ENCODE data around the gene MTF1. TPM values are rescaled to one million over a fixed set of nuclear protein-coding genes. Genes with fewer than 3 reads are reported as not detected.
"Not testable (repeated sequence)": the region's sequence is repeated elsewhere in the genome, so short reads cannot be mapped to it uniquely, and the experiment has no call there.

The MTF1 gene
- total RNA-seq, 1 donor from 2014 or later = 5.2 TPM

GRCh38 chr1:37901191-37901892 is 42.0 kb upstream of the MTF1 start:
- H3K27me3 ChIP-seq (ENCODE audit: control insufficient read depth, insufficient read depth, low read length) = no peaks in the 10 kb centered on the region
- DNase-seq (ENCODE audit: low read depth) = no peak
- no peak overlapping the region for H3K4me3 ChIP-seq (ENCODE audit: low read depth, low read length)
- H3K36me3 ChIP-seq (ENCODE audit: control insufficient read depth, insufficient read depth, low read length) = no peaks in the 10 kb centered on the region
- TF ChIP-seq, protein P1, sequence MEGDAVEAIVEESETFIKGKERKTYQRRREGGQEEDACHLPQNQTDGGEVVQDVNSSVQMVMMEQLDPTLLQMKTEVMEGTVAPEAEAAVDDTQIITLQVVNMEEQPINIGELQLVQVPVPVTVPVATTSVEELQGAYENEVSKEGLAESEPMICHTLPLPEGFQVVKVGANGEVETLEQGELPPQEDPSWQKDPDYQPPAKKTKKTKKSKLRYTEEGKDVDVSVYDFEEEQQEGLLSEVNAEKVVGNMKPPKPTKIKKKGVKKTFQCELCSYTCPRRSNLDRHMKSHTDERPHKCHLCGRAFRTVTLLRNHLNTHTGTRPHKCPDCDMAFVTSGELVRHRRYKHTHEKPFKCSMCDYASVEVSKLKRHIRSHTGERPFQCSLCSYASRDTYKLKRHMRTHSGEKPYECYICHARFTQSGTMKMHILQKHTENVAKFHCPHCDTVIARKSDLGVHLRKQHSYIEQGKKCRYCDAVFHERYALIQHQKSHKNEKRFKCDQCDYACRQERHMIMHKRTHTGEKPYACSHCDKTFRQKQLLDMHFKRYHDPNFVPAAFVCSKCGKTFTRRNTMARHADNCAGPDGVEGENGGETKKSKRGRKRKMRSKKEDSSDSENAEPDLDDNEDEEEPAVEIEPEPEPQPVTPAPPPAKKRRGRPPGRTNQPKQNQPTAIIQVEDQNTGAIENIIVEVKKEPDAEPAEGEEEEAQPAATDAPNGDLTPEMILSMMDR (IDR thresholded peaks at IDR 0.05; ENCODE audit: insufficient read depth, low read length, poor library complexity, severe bottlenecking) = no peak

- not testable (repeated sequence) for DNase-seq (ENCODE audit: low read depth); H3K4me3 ChIP-seq (ENCODE audit: low read depth, low read length); H3K27me3 ChIP-seq (ENCODE audit: control insufficient read depth, insufficient read depth, low read length); H3K36me3 ChIP-seq (ENCODE audit: control insufficient read depth, insufficient read depth, low read length)
These were observed 38.2 kb upstream of the MTF1 start for GRCh38 chr1:37897563-37897962.

GRCh38 chr1:37893673-37894072 is 34.3 kb upstream of the MTF1 start:
- Histone ChIP-seq H3K4me3 (ENCODE audit: low read depth, low read length) (no peak overlapping the region), H3K27me3 (ENCODE audit: control insufficient read depth, insufficient read depth, low read length) (no peaks in the 10 kb centered on the region), H3K36me3 (ENCODE audit: control insufficient read depth, insufficient read depth, low read length) (no peaks in the 10 kb centered on the region)
- TF ChIP-seq, protein P1 (IDR thresholded peaks at IDR 0.05; ENCODE audit: insufficient read depth, low read length, poor library complexity, severe bottlenecking) = no peak
- DNase-seq (ENCODE audit: low read depth) = no peak

- no peak overlapping the region for H3K4me3 ChIP-seq (ENCODE audit: low read depth, low read length)
- H3K36me3 ChIP-seq (ENCODE audit: control insufficient read depth, insufficient read depth, low read length) = no peaks in the 10 kb centered on the region
- TF ChIP-seq, protein P1 (IDR thresholded peaks at IDR 0.05; ENCODE audit: insufficient read depth, low read length, poor library complexity, severe bottlenecking) = no peak
- no peak for DNase-seq (ENCODE audit: low read depth)
- no peaks in the 10 kb centered on the region for H3K27me3 ChIP-seq (ENCODE audit: control insufficient read depth, insufficient read depth, low read length)
These were observed 33.0 kb upstream of the MTF1 start for GRCh38 chr1:37892151-37893047.

- peaks cover 2% of the 10 kb centered on the region for H3K36me3 ChIP-seq (ENCODE audit: control insufficient read depth, insufficient read depth, low read length)
- no peak overlapping the region for H3K4me3 ChIP-seq (ENCODE audit: low read depth, low read length)
- TF ChIP-seq, protein P1 (IDR thresholded peaks at IDR 0.05; ENCODE audit: insufficient read depth, low read length, poor library complexity, severe bottlenecking) = peak; percentile 53
- DNase-seq (ENCODE audit: low read depth) = no peak
- no peaks in the 10 kb centered on the region for H3K27me3 ChIP-seq (ENCODE audit: control insufficient read depth, insufficient read depth, low read length)
These were observed 31.1 kb upstream of the MTF1 start for GRCh38 chr1:37890378-37891014.

Measured in kidney epithelial cell (primary cell).